ENCODE measurements around the gene USH2A.

USH2A gene

DNA sequence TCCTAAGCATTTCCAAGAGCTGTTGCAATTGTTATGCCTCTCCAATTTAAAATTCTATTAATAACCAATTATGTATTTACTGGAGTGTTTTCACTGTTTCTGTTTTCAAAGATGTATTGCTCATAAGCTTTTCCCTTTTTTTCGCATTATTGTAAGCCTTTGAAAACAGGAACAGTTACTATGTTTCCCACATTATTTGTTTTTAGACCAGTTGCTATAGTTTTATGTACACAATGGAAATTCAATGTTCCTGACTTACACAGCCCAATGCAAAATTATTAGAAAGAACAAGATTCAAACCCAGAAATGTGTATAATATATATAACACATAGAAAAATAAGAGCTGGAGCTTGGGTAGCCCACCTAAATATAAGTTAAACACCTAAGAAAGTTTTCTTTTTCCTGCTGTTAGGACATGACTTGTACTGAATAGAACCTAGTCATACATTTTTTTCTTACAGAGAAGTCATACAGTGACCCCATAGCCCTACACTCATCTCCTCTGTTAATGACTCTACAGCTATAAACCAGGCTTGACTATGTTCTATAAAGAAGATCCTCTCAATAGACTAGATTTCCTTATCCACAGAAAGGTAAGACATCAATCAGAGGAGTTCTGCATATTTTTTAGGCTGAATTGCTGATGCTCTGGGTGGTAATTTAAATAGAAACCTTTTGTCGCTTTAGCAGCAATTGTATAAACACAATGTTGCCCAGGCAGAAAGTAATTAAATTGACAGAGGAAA lies 299.6 kb downstream of the USH2A start:
- no peak for DNase-seq

DNA sequence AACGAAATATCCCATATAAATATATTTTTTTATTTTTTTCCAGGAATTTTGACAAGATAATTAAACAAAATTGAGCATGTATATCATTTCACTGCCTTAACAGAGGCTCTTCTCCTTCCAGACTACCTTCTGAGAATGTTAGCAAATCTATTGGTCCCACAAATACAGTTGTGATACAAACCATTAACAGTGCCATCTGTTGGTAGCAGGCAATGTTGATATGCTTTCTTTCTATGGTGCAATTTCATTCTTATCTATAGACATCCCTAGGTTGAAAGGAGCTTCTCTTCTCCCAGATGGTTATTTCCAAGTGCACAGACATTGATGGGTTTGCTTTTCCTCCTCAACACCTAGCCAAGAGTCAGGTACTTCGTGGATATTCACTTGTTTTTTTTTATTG lies 303.6 kb downstream of the USH2A start:
- no peak for DNase-seq

DNA sequence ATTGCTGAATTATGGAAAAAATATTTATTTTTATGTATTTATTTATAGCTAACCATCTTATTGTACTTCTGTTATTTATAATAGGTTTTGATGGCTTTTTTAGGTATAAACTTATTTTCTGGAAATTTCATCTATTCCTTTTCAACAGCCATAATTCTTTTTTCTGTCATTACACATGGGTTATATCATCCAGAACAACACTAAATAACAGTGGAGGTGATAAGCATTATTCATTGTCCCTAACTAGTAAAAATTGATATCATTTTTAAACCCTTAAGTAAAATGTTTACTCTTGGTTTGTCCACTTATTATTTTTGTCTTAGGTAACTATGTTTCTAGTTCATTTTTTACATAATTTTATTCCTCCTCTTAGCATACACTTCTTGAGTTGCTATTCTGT lies 309.1 kb downstream of the USH2A start:
- DNase-seq: no peak

DNA sequence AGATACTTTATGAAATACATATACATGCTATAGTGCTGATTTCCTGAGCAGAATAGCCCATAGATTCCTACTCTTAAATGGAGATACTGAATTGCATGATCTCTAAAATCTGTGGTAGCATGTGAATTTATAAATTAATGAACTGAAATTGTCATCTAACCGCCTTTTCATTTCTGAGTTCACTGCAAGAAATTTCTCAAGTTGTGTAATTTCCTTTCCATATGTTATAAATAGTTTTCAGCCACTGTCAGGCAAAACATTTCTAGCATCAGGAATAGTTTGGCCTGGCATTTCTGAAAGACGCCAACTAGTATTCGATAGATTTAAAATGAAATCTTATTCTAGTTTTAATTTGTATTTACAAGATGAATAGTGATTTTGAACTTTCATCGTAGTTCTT lies 310.1 kb downstream of the USH2A start:
- no peak for DNase-seq

DNA sequence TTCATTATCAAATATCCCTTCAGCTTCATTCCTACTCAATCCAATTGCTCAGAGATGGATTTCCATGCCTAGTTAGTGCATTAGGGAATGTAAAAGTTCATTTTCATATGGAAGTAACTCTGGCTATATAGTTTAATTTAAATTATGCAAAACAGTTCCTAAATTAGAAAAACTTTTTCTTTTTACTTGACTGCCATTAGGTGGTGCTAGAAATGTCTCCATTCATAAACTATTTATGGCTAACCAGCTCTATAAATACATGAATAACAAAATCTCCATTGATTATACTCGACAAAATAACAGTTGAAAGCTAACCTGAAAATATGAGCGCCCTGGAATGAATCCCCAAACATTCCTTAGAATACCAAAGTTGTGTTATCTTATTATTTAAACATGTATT lies 311.4 kb downstream of the USH2A start:
- DNase-seq: no peak

DNA sequence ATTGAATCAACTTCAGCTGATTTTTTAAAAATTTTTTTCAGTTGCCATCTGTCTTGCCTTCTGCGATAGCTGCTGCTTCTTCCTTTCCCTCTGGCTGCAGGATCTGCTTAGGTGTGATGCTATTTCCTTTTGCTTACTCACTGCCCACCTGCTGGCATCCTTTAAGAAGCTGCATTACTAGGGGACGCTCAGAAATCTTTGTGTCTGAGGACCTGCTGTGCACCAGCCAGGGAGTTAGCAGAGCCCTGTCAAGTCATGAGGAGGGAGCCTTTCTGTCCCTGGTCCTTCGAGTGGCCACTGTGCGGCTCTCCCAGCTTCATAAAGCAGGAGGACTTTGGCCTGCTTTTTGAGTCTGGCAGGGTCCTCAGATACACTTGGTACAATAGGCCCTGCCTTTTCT lies 327.8 kb downstream of the USH2A start:
- DNase-seq: no peak

DNA sequence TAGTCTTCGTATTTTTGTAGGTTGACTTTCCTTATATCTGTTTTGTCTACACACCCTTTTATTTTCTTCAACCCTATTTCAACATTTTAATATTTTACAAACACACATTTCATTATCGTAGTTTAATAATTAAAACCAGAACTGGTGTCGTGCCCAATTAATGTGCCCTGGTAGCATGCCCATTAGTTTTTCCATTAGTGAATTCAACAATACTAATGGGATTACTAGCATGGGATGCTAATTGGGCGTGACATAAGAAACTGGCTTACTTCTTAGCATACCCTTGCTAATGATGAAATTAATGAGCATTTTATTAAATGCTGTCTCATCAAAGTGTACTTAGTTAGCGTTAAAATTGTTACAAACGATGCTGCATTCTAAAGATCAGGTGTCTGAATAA lies 332.7 kb downstream of the USH2A start:
- DNase-seq: no peak

DNA sequence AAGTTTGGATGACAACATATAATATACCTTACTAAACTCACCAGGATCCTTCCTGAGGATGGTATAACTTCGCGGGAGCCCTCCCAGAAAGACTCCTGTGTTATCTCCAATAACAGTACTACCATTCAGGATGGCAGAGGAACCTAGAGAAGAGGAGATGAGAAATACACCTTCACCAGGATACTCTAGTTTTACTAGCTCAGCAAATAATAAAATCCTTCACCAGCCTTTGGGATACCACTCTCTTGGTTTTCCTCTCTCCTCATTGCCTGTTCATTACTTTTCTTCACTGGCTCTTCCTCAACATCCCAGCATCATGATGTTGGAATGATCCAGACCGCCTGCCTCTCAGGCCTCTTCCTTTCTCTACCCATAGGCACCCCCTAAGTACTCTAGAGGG lies 336.6 kb downstream of the USH2A start:
- DNase-seq: no peak

DNA sequence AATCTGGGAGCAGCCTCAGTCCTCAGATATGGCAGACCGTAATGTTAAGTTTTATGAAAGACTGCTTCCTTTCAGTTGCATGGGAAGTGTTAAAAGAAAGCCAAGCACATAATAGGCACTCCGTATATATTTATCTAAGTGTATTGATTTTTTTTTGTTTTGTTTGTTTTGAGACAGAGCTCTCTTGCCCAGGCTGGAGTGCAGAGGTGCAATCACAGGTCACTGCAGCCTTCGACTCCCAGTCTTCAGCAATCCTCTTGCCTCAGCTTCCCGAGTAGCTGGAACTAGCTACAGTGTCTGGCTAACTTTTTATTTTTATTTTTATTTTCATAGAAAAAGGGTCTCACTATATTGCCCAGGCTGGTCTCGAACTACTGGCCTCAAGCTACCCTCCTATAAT lies 341.8 kb downstream of the USH2A start:
- DNase-seq: no peak

DNA sequence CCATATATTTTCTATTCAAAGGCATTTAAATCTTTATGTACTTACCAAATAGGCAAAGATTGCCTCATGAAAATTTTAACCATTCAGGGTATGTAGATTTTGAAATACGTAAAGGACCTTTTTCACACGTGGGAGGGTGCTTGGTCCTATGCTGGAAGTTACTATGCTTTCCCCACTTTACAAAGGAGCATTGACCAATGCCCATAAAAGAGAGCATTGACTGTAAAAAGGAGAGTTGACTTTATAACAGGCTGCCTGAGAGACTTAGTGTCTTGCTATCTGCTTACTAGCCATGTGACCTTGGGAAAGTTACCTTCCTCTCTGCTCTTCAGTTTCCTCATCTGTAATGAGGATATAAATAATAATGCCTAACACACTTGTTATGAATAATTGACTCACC lies 346.5 kb downstream of the USH2A start:
- DNase-seq: no peak

DNA sequence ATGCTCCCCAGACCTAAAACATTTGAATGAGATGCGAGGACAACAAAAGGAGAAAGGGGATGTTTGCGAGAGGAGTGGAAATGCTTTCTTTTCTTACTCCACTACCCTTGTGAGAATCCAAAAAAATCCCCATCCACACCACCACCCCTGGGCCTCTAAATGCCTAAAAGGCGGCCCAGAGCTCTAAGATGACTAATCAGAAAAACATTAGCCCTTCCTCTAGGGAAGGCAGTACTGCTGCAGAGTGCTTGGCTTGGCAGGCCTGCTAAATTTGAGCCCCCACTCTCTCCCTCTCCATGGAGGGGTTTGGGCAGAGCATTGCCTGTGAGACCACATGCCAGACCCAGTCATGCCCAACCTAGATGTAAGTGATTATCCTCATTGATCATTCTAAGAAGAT lies 347.9 kb downstream of the USH2A start:
- no peak for DNase-seq

DNA sequence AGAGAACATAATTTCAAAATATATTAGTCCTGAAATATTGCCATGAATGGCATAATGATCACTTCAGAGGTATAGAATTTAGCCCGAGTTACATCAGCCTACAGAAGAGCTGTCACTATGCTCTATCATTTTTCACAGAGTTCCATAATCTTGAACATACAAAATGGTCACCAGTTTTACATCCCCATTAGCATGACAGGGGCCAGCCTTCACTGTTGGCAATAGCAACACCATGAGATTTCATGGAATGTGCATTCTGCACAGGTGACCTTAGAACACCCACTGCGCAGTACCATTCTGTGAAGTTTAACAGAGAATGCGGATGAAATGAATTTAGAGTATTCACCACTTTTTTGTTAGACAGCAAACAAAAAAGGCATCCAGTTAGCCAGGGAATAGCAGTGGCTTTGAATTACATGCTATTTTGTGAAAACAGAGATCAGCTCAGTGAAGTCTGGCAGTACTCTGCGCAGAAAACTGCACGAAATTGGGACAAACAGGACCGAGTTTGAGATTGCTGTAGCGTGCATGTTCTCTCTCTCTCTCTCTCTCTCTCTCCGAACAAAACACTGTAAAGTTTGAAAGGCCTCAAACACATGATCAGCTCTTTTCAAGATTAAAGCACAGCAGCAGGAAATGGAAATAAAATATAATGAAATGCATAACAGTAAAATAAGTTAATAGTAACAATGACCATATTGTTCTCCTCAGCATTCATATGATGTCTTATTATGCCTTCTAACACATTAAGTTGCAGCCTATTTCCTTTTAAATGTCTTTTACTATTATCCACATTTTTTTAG lies 349.3 kb downstream of the USH2A start:
- DNase-seq: no peak

DNA sequence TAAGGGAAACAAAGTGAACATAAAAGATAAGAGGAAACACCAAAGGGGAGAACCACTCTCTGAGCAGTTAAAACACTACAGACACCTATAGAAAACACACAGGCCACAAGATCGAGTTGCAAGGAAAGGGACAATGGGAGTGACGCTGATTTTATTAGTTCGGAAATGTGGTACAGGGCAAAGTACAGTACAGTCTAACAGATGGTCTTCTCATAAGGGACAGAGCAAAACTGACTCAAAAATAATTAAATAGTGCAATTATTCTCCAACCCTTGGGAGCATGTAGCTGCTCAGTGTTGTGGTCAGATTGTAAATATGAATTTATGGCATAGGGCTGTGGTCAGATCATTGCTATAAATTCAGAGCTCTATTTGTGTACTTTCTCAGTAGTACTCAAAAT lies 352.0 kb downstream of the USH2A start:
- no peak for DNase-seq

DNA sequence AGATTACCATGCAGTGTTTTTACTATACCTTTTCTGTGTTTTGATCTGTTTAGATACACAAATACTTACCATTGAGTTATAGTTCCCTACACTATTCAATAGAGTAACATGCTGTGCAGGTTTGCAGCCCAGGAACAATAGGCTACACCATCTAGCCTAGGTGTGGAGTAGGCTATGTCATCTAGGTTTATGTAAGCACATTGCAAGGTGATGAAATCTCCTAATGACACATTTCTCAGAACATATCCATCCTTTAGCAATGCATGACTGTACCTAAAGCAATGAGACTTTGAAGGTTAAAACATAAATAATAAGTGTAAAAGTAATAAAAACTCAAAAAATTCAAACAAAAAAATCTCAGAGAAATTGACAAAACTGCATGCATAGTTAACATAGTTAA lies 358.6 kb downstream of the USH2A start:
- no peak for DNase-seq

DNA sequence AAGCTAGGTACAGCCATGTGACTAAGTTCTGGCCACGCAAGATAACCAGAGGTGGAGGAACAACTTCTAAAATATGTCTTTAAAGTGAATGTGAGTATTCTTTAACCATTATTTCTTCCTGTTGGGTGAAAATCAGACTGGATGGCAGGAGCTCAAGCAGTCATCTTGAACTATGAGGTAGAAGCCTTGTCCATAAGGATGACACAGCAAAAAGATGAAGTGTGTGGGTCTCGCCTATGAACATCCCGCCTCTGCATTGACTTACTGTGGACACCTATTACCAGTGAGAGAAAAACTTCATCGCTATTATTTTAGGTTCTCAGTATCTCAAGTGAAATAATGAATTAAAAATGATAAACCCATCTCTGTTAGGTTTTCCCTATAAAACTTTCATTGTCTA lies 365.3 kb downstream of the USH2A start:
- no peak for DNase-seq

DNA sequence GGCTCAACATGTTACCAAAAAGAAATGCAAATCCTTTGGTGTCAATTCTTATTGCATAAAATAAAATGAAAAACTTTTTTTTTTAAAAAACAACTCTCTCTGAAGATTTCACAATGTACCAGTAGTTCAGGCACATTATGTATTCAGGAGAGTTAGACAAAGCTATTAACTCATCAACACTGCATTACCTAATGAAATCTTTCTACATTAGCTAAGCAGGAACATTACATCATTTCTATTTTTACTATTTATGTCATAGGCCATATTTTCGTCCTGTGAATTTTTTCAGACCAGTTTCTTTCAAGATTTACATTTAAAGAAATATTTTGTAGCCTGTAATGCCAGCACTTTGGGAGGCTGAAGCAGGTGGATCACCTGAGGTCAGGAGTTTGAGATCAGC lies 366.2 kb downstream of the USH2A start:
- no peak for DNase-seq

DNA sequence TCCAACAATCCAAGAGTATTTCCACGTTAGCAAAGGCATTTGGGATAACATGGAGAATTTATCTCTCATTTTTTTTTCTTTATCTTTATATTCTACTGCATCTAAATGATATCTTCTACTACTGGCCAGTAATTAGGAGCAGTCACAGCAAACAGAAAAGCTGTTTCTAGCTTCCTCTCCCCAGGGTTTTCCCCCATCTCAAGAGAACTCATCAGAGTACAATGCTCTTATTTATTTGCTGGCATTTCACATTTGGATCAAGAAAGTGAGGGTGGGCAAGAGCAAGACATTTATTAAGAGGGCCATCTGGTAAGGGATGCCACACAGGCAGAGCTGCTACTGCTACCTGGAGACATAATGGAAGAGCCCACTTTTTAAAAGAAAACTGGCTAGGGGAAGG lies 368.2 kb downstream of the USH2A start:
- DNase-seq: no peak

DNA sequence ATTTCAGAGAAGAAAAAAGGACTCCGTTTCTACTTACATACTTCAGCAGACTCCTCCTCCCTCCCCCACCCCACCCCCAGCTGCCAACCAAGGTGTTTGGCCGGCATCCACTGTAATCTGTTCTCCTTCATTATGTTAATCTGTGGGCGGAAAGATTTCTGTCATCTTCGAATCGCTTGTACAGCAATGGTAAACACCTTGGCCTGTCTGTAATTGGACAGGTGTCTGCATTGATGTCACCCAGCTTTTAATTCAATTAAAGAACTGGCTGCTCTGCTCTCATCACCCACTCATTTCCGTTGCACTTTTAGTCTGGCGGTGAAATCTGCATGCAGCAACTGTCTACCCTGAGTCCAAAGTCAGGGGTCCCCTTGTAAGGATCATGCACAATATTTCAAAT lies 368.6 kb downstream of the USH2A start:
- no peak for DNase-seq

DNA sequence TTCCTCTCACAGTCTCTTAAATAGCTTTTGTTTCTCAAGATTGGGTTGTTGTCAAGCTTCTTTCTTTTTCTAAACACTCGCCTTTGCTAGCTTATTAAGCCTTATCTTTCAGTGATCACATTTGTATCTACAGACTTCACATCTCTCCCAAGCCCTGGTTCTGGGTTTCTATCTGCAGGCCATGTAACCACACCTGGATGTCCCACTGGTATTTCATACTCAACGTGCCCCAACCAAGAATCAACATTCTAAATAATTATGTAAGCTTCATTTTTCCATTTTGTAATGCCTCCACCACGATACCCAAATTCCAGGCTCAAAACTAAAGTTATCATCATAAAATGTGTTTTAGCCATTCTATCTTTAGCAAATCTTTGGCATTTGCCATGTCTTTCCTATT lies 372.2 kb downstream of the USH2A start:
- DNase-seq: no peak

DNA sequence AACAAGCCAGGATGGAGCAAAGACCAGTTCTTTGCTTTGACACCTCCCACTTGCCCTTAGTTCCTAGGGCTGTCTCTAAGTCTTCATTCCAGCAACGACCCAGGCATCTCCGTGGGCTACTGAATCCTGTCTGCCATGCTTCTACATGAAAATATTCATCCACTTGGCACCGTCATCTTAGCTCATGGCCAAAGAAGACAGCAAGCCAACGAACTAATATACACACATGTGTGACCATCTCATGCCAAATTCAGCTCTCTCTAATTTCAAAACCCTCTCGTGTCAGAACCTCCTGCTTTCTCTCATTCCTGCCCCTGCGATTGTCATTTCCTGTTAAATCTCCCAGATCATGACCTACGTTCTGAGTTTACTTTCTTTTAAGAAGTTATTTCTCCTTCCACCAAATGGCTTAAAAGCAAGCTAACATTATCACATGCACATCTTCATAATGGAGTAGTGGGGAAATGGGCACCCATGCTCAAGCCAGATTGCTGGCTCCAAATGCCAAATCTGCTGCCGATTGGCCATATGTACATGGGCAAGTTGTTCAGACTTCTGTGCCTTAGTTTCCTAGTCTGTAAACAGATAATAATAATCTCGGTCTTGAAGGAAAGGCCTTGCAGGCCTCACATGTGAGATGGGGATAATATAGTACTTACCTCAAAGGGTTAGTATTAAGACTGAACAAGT lies 373.4 kb downstream of the USH2A start:
- DNase-seq: no peak

DNA sequence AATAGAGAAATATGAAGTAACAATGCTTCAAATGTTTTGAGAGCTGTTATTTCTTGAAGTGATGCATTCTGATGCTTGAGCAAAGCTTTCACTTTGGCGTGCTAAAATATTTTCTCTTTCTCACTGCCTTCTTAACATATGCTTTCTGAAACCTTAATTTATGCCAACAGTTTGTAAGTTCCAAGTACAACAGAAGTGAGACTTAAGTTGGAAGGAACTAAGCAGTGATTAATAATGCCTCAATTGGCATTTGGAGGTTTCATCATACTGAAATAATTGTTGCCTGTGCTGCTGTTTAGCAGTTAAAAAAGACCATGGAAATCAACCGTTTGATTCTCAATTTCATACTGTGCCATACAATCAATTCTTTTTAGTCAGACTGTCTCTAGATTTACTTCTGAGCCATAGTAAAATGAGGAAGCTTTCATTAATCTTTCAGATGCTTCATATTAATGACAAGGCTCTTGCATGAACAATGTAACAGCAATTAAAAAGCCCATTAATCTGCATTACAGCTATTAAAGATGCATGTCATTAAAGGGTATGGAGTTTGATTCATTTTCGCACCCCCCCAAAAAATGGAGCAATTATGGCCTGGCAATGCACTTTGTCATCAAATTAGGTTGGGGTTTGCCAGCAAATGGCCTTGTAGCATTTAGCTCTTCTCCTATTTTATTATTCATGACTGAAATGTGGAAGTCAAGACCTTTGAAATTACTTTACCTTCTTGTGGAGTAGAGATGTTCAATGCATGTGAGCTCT lies 375.3 kb downstream of the USH2A start:
- DNase-seq: no peak

DNA sequence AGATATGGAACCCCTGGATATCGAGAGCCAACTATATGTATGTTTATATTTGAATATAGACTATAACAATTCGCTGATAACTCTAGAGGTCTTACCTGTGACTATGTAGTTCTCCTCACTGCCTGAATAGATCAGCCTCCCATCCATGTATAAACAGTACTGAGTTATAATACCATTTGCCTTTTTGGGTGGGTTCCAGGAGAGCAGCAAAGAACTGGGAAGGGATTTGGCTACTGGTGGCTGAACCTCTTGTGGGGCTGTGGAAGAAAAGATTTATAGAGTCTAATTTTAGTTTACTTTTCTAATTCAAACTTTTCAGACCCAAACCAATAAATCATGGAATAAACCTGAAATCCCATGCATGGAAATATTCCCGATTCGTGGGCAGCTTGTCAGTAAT lies 376.9 kb downstream of the USH2A start:
- no peak for DNase-seq

DNA sequence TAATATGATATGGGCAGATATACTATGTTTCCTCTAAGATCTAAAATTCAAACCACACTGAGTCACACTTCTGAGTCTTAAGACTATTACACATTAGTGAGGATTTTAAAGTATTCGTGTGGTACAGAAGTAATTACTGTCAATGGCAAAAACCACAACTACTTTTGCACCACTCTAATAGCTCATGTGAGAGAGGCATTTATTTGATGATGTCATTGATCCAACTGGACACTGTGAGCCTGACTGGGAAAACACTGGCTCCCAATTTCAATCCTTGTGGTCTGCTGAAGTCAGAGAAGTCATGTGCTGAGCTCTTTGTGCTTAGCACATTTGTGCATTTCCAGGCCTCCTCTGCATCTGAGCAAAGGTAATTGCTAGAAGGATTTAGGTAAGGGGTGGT lies 377.8 kb downstream of the USH2A start:
- no peak for DNase-seq

Data from CD4-positive, alpha-beta T cell treated with Interleukin-17A for 1 hour (primary cell).